Measurements from ENCODE around the gene BCL11A. TPM values are rescaled to one million over a fixed set of nuclear protein-coding genes. Genes with fewer than 3 reads are reported as not detected.

The BCL11A gene
- total RNA-seq, 6 experiments from 2014 or later: 1.1 to 3.0 (median 1.9) TPM

DNA sequence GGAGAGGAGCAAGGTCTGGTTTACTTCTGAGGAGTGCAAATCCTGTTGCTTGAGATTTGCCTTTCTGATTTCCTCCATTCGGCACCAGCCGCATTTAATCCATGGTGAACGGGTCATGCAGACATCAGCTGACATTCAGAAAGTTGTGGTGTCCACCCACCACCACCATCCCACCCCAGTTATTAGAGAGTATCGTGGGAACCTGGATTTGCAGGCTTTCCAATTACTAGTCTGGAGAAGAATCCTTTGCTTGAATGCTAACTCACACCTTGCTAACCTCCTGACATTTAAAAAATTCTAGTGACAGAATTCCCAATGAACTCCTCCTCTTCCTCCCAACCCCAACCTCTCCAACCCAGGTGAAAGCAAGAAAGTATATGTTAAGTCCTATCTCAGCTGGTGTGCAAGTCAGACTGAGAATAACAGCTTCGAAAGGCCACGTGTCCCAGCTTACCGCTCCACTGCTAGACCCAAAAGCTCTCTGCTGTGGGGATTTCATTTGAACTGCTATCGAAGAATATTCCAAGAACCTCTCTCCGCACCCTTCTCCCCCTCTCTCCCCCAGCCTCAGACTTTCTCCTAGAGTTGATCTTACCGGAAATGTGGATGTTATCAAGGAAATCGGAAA lies 17.7 kb downstream of the BCL11A start:
- no peaks in the 10 kb centered on the region for H3K9me3 Mint-ChIP-seq
- H3K4me3 Mint-ChIP-seq: no peak overlapping the region
- no peak overlapping the region for H3K27ac Mint-ChIP-seq
- DNase-seq: no peak
- peaks cover 16% of the 10 kb centered on the region for H3K27me3 Mint-ChIP-seq (ENCODE audit: insufficient read depth)
- H3K4me1 Mint-ChIP-seq (ENCODE audit: low read depth): peaks cover 20% of the 10 kb centered on the region
- H3K36me3 Mint-ChIP-seq (ENCODE audit: low read depth): no peaks in the 10 kb centered on the region
- TF ChIP-seq, protein P1, sequence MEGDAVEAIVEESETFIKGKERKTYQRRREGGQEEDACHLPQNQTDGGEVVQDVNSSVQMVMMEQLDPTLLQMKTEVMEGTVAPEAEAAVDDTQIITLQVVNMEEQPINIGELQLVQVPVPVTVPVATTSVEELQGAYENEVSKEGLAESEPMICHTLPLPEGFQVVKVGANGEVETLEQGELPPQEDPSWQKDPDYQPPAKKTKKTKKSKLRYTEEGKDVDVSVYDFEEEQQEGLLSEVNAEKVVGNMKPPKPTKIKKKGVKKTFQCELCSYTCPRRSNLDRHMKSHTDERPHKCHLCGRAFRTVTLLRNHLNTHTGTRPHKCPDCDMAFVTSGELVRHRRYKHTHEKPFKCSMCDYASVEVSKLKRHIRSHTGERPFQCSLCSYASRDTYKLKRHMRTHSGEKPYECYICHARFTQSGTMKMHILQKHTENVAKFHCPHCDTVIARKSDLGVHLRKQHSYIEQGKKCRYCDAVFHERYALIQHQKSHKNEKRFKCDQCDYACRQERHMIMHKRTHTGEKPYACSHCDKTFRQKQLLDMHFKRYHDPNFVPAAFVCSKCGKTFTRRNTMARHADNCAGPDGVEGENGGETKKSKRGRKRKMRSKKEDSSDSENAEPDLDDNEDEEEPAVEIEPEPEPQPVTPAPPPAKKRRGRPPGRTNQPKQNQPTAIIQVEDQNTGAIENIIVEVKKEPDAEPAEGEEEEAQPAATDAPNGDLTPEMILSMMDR (IDR thresholded peaks at IDR 0.05): no peak

DNA sequence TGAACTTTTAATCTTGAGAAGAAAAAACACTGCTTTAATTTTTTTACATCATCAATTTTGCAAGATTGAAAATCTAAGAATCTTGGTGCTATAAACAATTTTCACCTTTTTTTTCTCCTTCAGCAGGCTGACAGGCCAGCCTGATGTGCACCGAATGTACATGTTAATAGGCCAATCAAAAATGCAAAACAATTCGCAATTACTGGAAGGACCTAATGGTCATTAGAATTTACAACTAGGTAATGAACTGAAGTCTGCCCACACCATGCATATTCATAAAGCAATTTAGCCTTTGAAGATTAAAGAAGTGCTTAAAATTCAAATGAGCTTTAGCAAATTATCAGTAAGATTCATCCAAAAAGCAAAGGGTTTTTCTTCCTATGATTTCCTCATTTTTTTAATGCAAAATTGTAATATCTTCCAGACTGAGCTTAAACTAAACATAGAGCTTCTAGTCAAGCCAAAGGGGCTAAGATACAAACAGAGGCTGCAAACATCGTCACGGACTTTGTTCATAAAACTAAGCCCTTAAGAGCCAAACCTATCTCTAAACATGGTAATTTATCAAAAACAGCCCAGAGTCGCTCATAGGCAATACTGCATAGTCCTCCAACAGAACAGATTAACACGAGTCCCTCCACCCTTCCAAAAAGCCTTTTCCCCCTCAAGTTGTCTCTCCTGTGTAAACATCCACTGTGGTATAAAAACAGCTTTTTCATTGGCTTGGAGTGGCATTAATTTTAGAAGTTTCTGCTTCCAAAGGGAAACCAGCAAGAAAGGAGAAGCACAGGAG lies 18.4 kb downstream of the BCL11A start:
- no peak for DNase-seq
- Mint-ChIP-seq H3K4me1 (ENCODE audit: low read depth) (peaks cover 20% of the 10 kb centered on the region), H3K27me3 (ENCODE audit: insufficient read depth) (peaks cover 16% of the 10 kb centered on the region), H3K4me3 (no peak overlapping the region), H3K27ac (no peak overlapping the region), H3K36me3 (ENCODE audit: low read depth) (no peaks in the 10 kb centered on the region), H3K9me3 (no peaks in the 10 kb centered on the region)
- TF ChIP-seq, protein P1 (IDR thresholded peaks at IDR 0.05): no peak

DNA sequence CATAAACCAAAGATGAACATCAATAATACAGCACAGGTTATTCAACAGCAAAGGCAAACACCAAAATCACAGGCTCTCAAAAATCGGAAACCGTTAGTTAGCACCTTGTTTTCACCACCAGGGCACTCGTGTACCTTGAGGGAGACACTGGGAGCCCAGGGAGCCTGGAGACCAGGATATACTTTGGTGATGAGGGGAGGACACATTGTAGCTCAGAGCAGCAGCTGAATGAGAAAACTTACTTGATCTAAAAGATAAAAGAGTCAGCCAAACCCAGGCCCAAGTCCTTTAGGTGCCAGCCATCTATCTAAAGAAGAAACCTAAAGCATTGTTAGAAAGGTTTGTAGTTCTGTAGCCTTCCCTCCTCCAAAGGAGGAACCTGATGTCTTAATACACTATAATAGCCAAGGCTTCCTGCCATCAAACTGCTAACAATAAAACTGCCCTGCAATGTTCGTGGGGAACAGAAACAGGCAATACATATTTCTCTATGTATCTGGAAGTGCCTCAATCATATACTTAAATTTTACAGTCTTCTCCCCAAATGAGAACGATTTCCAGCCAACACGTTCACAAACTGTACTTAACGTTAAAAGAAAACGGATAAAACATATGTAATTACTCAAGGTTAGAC lies 19.3 kb downstream of the BCL11A start:
- Mint-ChIP-seq H3K27ac (no peak overlapping the region), H3K36me3 (ENCODE audit: low read depth) (no peaks in the 10 kb centered on the region), H3K9me3 (no peaks in the 10 kb centered on the region), H3K4me3 (no peak overlapping the region), H3K4me1 (ENCODE audit: low read depth) (peaks cover 20% of the 10 kb centered on the region), H3K27me3 (ENCODE audit: insufficient read depth) (peaks cover 18% of the 10 kb centered on the region)
- no peak for DNase-seq
- TF ChIP-seq, protein P1 (IDR thresholded peaks at IDR 0.05): no peak

DNA sequence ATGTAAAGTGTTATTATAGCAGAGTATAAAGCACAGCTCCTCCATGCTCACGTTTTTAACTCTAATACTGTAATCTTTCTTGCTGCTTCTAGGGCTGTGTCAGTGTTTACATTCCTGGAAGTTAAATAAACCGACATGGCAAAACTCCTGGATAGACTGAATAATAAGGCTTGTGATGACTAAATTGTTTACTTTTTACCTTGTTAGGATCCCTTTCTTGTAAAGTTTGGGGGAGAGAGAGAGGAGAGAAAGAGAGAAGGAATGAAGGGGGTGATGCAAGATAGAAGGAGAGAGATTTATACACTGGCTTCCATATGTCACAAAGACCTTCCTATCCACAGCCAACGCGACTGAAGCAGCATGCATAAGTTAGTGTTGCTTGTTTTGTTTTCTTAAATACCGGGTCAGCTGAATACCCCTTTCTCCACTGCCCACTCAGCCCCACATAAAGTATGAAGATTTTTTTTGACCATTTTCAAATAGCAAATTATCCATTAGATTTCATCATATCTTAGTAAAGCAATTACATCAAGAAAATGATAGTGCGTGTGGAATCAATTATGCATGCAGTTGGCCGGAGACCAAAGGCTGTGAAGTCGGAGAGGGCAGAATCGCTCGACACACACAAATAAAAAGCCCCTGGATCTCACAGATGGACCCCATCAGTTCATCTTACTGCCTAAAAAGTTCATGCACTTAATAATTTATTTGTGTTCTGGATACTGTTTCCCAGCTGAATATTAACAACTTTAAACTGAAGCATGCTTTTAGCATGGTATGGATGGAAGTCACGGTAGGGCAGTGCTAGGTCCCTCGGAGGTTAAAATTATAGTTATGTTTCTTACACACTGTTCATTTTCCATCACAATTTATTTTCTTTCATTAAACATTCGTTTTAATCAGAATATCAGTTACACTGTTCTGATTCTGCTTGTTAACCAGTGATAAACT lies 20.1 kb downstream of the BCL11A start:
- peak; percentile 62 for DNase-seq
- Mint-ChIP-seq H3K4me1 (ENCODE audit: low read depth) (peaks cover 22% of the 10 kb centered on the region), H3K27me3 (ENCODE audit: insufficient read depth) (peaks cover 18% of the 10 kb centered on the region), H3K36me3 (ENCODE audit: low read depth) (no peaks in the 10 kb centered on the region), H3K4me3 (peak overlapping the region; percentile 60), H3K9me3 (no peaks in the 10 kb centered on the region), H3K27ac (peak overlapping the region; percentile 13; the same call in 1 of the 2 replicates)
- TF ChIP-seq, protein P1 (IDR thresholded peaks at IDR 0.05): no peak

DNA sequence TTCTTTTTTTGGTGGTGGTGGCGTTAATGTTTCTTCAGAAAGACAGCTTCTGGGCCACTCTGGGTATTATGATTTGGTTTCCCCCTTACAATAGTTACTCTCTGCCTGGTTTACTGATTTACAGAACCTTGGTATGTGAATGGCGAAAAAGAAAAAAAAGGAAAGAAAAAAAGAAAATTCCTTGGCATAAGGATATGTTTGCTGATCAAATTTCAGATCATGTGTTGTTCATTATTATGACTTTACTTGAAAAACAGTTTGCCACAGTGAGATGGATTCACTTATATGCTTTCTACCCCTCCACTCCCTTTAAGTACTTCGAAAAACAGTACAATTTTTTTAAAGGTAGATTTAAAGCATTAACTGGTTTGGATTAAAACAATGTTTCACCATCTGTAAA lies 21.0 kb downstream of the BCL11A start:
- peaks cover 31% of the 10 kb centered on the region for H3K4me1 Mint-ChIP-seq (ENCODE audit: low read depth)
- no peaks in the 10 kb centered on the region for H3K36me3 Mint-ChIP-seq (ENCODE audit: low read depth)
- no peak overlapping the region for H3K27ac Mint-ChIP-seq
- no peak overlapping the region for H3K4me3 Mint-ChIP-seq
- peaks cover 15% of the 10 kb centered on the region for H3K27me3 Mint-ChIP-seq (ENCODE audit: insufficient read depth)
- DNase-seq: no peak
- H3K9me3 Mint-ChIP-seq: no peaks in the 10 kb centered on the region
- TF ChIP-seq, protein P1 (IDR thresholded peaks at IDR 0.05): no peak
